ENCODE measurements around the gene SLC17A9. TPM values are rescaled to one million over a fixed set of nuclear protein-coding genes. Genes with fewer than 3 reads are reported as not detected.

SLC17A9 gene
- total and polyA plus RNA-seq, 2 donors (not counting 1 experiment from before 2014, with no cell fraction given) = 33.0 to 141 TPM

DNA sequence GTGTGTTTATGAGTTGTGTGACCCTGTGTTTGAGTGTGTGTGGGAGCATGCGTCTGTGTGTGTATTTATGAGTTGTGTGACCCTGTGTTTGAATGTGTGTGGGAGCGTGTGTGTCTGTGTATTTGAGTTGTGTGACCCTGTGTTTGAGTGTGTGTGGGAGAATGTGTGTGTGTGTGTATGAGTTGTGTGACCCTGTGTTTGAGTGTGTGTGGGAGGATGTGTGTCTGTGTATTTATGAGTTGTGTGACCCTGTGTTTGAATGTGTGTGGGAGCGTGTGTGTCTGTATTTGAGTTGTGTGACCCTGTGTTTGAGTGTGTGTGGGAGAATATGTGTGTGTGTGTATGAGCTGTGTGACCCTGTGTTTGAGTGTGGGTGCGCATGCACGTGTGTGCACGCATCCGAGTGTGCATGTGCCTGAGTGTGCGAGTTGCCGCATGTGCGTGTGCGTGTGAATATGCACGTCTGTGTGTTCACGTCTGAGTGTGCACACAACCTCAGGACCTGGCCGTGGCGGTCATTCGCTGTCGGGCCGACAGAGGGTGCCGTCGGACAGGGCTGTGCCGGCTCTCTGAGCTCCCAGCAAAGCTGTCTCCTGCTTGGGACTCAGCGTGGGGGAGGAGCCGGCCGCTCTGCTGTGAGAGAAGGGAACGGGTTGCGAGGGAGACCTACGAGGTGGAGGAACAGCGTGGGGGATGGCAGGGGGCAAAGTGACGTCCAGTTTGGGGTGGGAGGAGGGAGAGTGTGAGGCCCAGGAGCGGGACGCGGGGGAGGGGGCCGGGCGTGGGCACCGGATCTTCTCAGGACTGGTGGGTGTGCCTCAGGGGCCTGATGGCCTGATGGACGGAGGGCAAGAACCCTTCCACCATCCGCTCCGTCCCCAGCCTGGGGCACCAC lies 19.7 kb downstream of the SLC17A9 start:
- ChIA-PET CTCF (interaction anchor here (0.6 to 1.9 kb wide), 22 partner anchors 9 to 251 kb away, joined by 3 to 24 read pairs (median 4); partner anchors contain the start of gene SLC17A9), POLR2A (interaction anchor here (1.3 to 1.7 kb wide), 3 partner anchors 18 to 72 kb away, joined by 3 to 12 read pairs (median 7); no protein-coding TSS in a partner anchor)
- H3K36me3 ChIP-seq (replicated peaks in 1 of 2; ENCODE audit: control extremely low read depth in 1 of 2, control insufficient read depth in 1 of 2, extremely low read depth in 1 of 2, insufficient read depth in 2 of 2, low read length in 1 of 2) = no peaks in the 10 kb centered on the region
- H3K27me3 ChIP-seq (replicated peaks in 1 of 4; ENCODE audit: control extremely low read depth in 1 of 4, control insufficient read depth in 3 of 4, insufficient read depth in 4 of 4, low read length in 3 of 4) = peaks cover 0 to 63% (median 27%) of the 10 kb centered on the region in 4 experiments
- Mint-ChIP-seq H3K9me3 (ENCODE audit: insufficient read depth) (no peaks in the 10 kb centered on the region), H3K27me3 (peaks cover 38% of the 10 kb centered on the region), H3K4me1 (peaks cover 29% of the 10 kb centered on the region), H3K27ac (peak overlapping the region; percentile 37), H3K4me3 (peak overlapping the region; percentile 82)
- H3K4me3 ChIP-seq (ENCODE audit: control extremely low read depth in 1 of 5, extremely low read depth in 1 of 5, insufficient read depth in 1 of 5, low read depth in 2 of 5, low read length in 4 of 5) = peak overlapping the region in 3 of 5 experiments; percentile 38 to 49 (median 45)
- peak overlapping the region; percentile 71 for H2AFZ ChIP-seq (ENCODE audit: insufficient read depth, low read depth, low read length, poor library complexity, severe bottlenecking)
- peaks cover 18 to 24% of the 10 kb centered on the region in 2 donors for H3K4me1 ChIP-seq (ENCODE audit: control insufficient read depth in 2 of 2, insufficient read depth in 2 of 2, low read length in 2 of 2)
- H3K79me2 ChIP-seq (ENCODE audit: control insufficient read depth, insufficient read depth, low read length) = no peaks in the 10 kb centered on the region
- ATAC-seq (ENCODE audit: low read depth) = peak; percentile 96
- H3K4me2 ChIP-seq (replicated peaks; ENCODE audit: low read depth, low read length, poor library complexity, severe bottlenecking) = peak overlapping the region; percentile 87
- DNase-seq = peak; percentile 88
- intact Hi-C loops (cut with micrococcal nuclease) = loop anchor here (1.0 kb wide), 4 partner anchors 18 to 84 kb away; no protein-coding TSS in a partner anchor
- H3K27ac ChIP-seq (ENCODE audit: low read length in 2 of 2) = no peak overlapping the region
- WGBS (ENCODE audit: insufficient coverage) = 4% methylated on average over 37 of the region's 38 CpGs
- peak overlapping the region; percentile 17 for H3K9ac ChIP-seq (ENCODE audit: low read length)
- H4K20me1 ChIP-seq (ENCODE audit: control insufficient read depth, insufficient read depth, low read length, poor library complexity, severe bottlenecking) = no peaks in the 10 kb centered on the region
- TF ChIP-seq, protein P1, sequence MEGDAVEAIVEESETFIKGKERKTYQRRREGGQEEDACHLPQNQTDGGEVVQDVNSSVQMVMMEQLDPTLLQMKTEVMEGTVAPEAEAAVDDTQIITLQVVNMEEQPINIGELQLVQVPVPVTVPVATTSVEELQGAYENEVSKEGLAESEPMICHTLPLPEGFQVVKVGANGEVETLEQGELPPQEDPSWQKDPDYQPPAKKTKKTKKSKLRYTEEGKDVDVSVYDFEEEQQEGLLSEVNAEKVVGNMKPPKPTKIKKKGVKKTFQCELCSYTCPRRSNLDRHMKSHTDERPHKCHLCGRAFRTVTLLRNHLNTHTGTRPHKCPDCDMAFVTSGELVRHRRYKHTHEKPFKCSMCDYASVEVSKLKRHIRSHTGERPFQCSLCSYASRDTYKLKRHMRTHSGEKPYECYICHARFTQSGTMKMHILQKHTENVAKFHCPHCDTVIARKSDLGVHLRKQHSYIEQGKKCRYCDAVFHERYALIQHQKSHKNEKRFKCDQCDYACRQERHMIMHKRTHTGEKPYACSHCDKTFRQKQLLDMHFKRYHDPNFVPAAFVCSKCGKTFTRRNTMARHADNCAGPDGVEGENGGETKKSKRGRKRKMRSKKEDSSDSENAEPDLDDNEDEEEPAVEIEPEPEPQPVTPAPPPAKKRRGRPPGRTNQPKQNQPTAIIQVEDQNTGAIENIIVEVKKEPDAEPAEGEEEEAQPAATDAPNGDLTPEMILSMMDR (IDR thresholded peaks at IDR 0.05) = peak; percentile 85
- TF ChIP-seq EZH2 (IDR thresholded peaks at IDR 0.05; ENCODE audit: borderline replicate concordance, insufficient read depth, low read depth, low read length, poor library complexity, severe bottlenecking) = no peak
- H3K9me3 ChIP-seq (ENCODE audit: control extremely low read depth in 1 of 3, control insufficient read depth in 2 of 3, insufficient read depth in 1 of 3, low read length in 2 of 3) = peaks cover 0 to 9% (median 0%) of the 10 kb centered on the region in 3 donors

Data from B cell (primary cell).